ENCODE measurements around the gene DHX30. TPM values are rescaled to one million over a fixed set of nuclear protein-coding genes. Genes with fewer than 3 reads are reported as not detected.

DHX30 gene
- total RNA-seq (2022; extraction: Qiagen RNA extraction), result 42.9 to 44.2 TPM (median 43.5 TPM) in 5 replicates

GRCh38 chr3:47802734-47803479, at the start of gene DHX30:
Gene DHX30, plus strand, starts transcription at chr3:47803138. Its CDS starts 7,546 bp downstream, at chr3:47810684.

DNA sequence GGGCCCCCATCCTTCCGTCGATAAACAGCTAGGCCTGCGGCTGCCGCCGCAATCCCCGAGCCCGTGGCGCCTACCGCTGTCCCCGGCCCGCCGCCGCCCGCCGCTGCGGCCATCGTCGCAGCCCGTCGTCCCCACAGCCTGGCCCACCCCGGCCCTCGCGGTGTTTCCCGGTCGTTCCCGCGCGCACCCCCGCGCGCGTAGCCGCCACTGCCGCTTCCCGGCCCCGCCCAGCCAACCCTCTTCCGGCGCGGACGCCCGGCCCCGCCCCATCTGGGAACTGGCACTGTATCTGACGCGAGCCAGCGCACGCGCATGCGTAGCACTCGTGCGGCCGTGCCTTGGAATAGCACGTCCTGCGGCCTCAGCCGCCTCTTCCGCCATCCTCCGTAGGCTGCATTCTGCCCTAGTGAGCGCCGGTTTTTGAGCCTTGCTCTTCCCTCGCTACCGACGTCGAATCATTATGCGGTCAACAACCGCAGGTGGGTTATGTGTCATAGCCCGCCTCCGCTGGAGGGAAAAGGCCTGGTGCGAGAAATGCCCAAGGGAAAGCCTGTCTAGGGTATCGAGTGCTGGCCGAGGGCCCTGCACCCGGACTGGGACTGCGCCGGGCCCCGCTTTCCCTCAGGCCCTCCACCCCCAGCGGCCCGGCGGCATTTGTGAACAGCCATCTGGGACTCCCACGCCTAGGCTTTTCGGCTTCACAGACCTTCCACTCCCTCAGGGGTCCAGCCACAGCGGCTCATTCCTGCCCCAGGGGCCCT, 21.1 kb upstream of the DHX30 start, which contains the start of gene SMARCC1:
SMARCC1 (minus strand) TSS at position 209 of the 761 bp plus-strand sequence; CDS start at position 113, 96 bp downstream.

Other genes with a start within 250 kb of the DHX30 start
- 0.84 to 1.1 TPM (median 1.1 TPM) in 5 replicates for gene CSPG5, start 224.3 kb upstream of the DHX30 start, total RNA-seq (2022; extraction: Qiagen RNA extraction)
- gene SMARCC1, start 21.2 kb upstream of the DHX30 start, total RNA-seq (2022; extraction: Qiagen RNA extraction), result 20.7 to 31.7 TPM (median 24.4 TPM) in 5 replicates
- gene MAP4, start 213.3 kb downstream of the DHX30 start, total RNA-seq (2022; extraction: Qiagen RNA extraction), result 90.3 to 112 TPM (median 98.9 TPM) in 5 replicates

Measured in A549 treated with Hydrocortisone at 1 μM for 4 hours (cell line).